Gastrocnemius medialis (tissue), 4 donors: ENCODE measurements around the gene CAPN2.

ENCODE experiments used
- POLR2A ChIP-seq, 2 donors: fragments of 450-650 bp; IDR thresholded peaks; one replicate each; pipeline ENCODE4 v1.6.1; 2017; ENCODE audit warnings: antibody characterized with exemption in 2 of 2, mild to moderate bottlenecking in 2 of 2, moderate library complexity in 2 of 2
- TF ChIP-seq, protein P1 (sequence below), 5 experiments: fragments of 450-650 bp in 3 of 5; fragments of 200-600 bp in 2 of 5; sonication (generic) in 2 of 5; IDR thresholded peaks in 4 of 5; conservative IDR thresholded peaks in 1 of 5; 1 replicate in 4 of 5; 2 replicates in 1 of 5; pipeline ENCODE4 v1.5.1; 2016 to 2019; ENCODE audit warnings: antibody characterized with exemption in 5 of 5, mild to moderate bottlenecking in 3 of 5, moderate library complexity in 3 of 5

DNA sequence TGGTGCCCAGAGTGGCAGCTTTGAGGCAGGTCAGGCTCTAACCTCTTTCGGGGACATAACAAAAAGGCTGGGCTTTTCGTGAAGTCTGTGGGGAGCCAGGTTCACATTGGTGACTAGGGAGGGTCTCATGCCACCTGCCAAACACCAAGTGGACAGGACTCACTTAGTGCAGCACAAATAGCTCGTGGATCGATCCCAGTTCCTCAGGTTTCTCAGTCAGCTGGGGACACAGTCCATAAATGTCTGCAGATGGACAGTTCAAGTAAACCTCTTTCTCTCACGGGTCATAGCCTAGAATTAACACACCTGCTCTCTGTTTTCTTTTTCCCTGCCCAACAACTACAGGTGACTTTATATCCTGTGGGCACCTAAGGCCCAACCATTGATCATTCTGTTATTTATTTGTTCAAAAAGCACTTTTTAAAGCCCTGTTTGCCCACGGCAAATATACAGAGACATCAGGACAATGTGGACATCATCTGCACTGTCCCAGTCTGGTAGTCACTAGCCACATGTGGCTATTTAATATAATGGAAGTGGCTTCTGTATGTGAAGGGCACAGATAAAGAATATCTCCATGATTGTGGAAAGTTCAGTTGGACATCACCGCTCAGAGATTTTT, 53.5 kb downstream of the CAPN2 start:
- no peak for TF ChIP-seq POLR2A (IDR thresholded peaks at IDR 0.05)
- TF ChIP-seq, protein P1, sequence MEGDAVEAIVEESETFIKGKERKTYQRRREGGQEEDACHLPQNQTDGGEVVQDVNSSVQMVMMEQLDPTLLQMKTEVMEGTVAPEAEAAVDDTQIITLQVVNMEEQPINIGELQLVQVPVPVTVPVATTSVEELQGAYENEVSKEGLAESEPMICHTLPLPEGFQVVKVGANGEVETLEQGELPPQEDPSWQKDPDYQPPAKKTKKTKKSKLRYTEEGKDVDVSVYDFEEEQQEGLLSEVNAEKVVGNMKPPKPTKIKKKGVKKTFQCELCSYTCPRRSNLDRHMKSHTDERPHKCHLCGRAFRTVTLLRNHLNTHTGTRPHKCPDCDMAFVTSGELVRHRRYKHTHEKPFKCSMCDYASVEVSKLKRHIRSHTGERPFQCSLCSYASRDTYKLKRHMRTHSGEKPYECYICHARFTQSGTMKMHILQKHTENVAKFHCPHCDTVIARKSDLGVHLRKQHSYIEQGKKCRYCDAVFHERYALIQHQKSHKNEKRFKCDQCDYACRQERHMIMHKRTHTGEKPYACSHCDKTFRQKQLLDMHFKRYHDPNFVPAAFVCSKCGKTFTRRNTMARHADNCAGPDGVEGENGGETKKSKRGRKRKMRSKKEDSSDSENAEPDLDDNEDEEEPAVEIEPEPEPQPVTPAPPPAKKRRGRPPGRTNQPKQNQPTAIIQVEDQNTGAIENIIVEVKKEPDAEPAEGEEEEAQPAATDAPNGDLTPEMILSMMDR (IDR thresholded peaks at IDR 0.05 in 4 of 5, conservative IDR thresholded peaks at IDR 0.05 in 1 of 5) = no peak
